Measurements from ENCODE around the gene XRCC3. TPM values are rescaled to one million over a fixed set of nuclear protein-coding genes. Genes with fewer than 3 reads are reported as not detected.

XRCC3 gene
- total RNA-seq, 1 donor from 2014 or later, result 5.6 TPM

- ATAC-seq (no peak), DNase-seq (no peak)
- H3K27me3 ChIP-seq, result no peaks in the 10 kb centered on the region
- intact Hi-C loops (cut with DNase I), result no loop called here
- TF ChIP-seq CTCF (IDR thresholded peaks at IDR 0.05), result no peak
- peaks cover 100% of the 10 kb centered on the region for H3K36me3 ChIP-seq
- H3K9me3 ChIP-seq, result no peaks in the 10 kb centered on the region
- no peak overlapping the region for H3K27ac ChIP-seq
- H3K4me1 ChIP-seq, result peaks cover 15% of the 10 kb centered on the region
- no peak overlapping the region for H3K4me3 ChIP-seq
These were observed 30.8 kb downstream of the XRCC3 start for GRCh38 chr14:103684471-103684870.

GRCh38 chr14:103683139-103683538 lies 32.1 kb downstream of the XRCC3 start:
- ATAC-seq (no peak), DNase-seq (no peak)
- Histone ChIP-seq H3K27ac (no peak overlapping the region), H3K36me3 (peaks cover 100% of the 10 kb centered on the region), H3K27me3 (no peaks in the 10 kb centered on the region), H3K4me1 (peaks cover 17% of the 10 kb centered on the region), H3K4me3 (no peak overlapping the region), H3K9me3 (no peaks in the 10 kb centered on the region)
- TF ChIP-seq CTCF (IDR thresholded peaks at IDR 0.05), result no peak
- intact Hi-C loops (cut with DNase I), result no loop called here

- Histone ChIP-seq H3K9me3 (no peaks in the 10 kb centered on the region), H3K27ac (no peak overlapping the region), H3K4me1 (peaks cover 10% of the 10 kb centered on the region), H3K4me3 (no peak overlapping the region), H3K27me3 (no peaks in the 10 kb centered on the region), H3K36me3 (peaks cover 100% of the 10 kb centered on the region)
- intact Hi-C loops (cut with DNase I), result no loop called here
- DNase-seq (no peak), ATAC-seq (no peak)
- no peak for TF ChIP-seq CTCF (IDR thresholded peaks at IDR 0.05)
These were observed 34.6 kb downstream of the XRCC3 start for GRCh38 chr14:103680491-103681231.

GRCh38 chr14:103679351-103679750 lies 35.9 kb downstream of the XRCC3 start:
- peak; percentile 49 for TF ChIP-seq CTCF (IDR thresholded peaks at IDR 0.05)
- DNase-seq (peak; percentile 79), ATAC-seq (peak; percentile 97)
- H3K9me3 ChIP-seq, result no peaks in the 10 kb centered on the region
- peaks cover 100% of the 10 kb centered on the region for H3K36me3 ChIP-seq
- no peaks in the 10 kb centered on the region for H3K27me3 ChIP-seq
- intact Hi-C loops (cut with DNase I), result no loop called here
- H3K4me1 ChIP-seq, result peaks cover 10% of the 10 kb centered on the region
- no peak overlapping the region for H3K4me3 ChIP-seq
- no peak overlapping the region for H3K27ac ChIP-seq

- Histone ChIP-seq H3K27me3 (no peaks in the 10 kb centered on the region), H3K36me3 (peaks cover 100% of the 10 kb centered on the region), H3K27ac (no peak overlapping the region), H3K9me3 (no peaks in the 10 kb centered on the region), H3K4me1 (peaks cover 10% of the 10 kb centered on the region), H3K4me3 (no peak overlapping the region)
- no peak for DNase-seq
- intact Hi-C loops (cut with DNase I), result no loop called here
- ATAC-seq, result no peak
- TF ChIP-seq CTCF (IDR thresholded peaks at IDR 0.05), result no peak
These were observed 38.2 kb downstream of the XRCC3 start for GRCh38 chr14:103676881-103677675.
